ENCODE results near the gene DUOX1.

Gene DUOX1

GRCh38 chr15:45114751-45115085 lies 15.1 kb upstream of the DUOX1 start:
- no peaks in the 10 kb centered on the region for H3F3A ChIP-seq (ENCODE audit: low read depth)
- no peaks in the 10 kb centered on the region for H4K20me1 ChIP-seq (ENCODE audit: insufficient read depth, low read length, poor library complexity, severe bottlenecking)
- H3K27me3 ChIP-seq (ENCODE audit: insufficient read depth, low read length, poor library complexity, severe bottlenecking), result no peaks in the 10 kb centered on the region
- no peaks in the 10 kb centered on the region for H3K4me1 ChIP-seq (ENCODE audit: insufficient read depth, low read length, poor library complexity, severe bottlenecking)
- H2AFZ ChIP-seq (ENCODE audit: low read length), result no peak overlapping the region
- no peaks in the 10 kb centered on the region for H3K9me2 ChIP-seq (replicated peaks; ENCODE audit: low read depth, low read length)
- H3K9ac ChIP-seq (ENCODE audit: low read depth, low read length, poor library complexity, severe bottlenecking), result no peak overlapping the region
- H3K79me2 ChIP-seq (ENCODE audit: insufficient read depth, low read length), result no peaks in the 10 kb centered on the region
- no peak overlapping the region for H3K4me2 ChIP-seq (ENCODE audit: low read depth, low read length, poor library complexity, severe bottlenecking)
- no peak overlapping the region for H3K4me3 ChIP-seq (ENCODE audit: low read length, poor library complexity, severe bottlenecking)
- H3K36me3 ChIP-seq (ENCODE audit: insufficient read depth, low read length), result no peaks in the 10 kb centered on the region
- no peak for TF ChIP-seq CTCF (conservative IDR thresholded peaks at IDR 0.05; ENCODE audit: low read length)
- H3K9me3 ChIP-seq (ENCODE audit: insufficient read depth, low read depth, low read length), result no peaks in the 10 kb centered on the region

GRCh38 chr15:45115312-45115820 lies 14.4 kb upstream of the DUOX1 start:
- no peak overlapping the region for H3K9ac ChIP-seq (ENCODE audit: low read depth, low read length, poor library complexity, severe bottlenecking)
- H2AFZ ChIP-seq (ENCODE audit: low read length), result no peak overlapping the region
- no peak overlapping the region for H3K4me3 ChIP-seq (ENCODE audit: low read length, poor library complexity, severe bottlenecking)
- no peaks in the 10 kb centered on the region for H4K20me1 ChIP-seq (ENCODE audit: insufficient read depth, low read length, poor library complexity, severe bottlenecking)
- no peaks in the 10 kb centered on the region for H3K27me3 ChIP-seq (ENCODE audit: insufficient read depth, low read length, poor library complexity, severe bottlenecking)
- H3F3A ChIP-seq (ENCODE audit: low read depth), result no peaks in the 10 kb centered on the region
- no peak for TF ChIP-seq EZH2phosphoT487 (IDR thresholded peaks at IDR 0.05; ENCODE audit: borderline replicate concordance)
- TF ChIP-seq CTCF (conservative IDR thresholded peaks at IDR 0.05; ENCODE audit: low read length), result no peak
- no peaks in the 10 kb centered on the region for H3K79me2 ChIP-seq (ENCODE audit: insufficient read depth, low read length)
- H3K4me2 ChIP-seq (ENCODE audit: low read depth, low read length, poor library complexity, severe bottlenecking), result no peak overlapping the region
- no peaks in the 10 kb centered on the region for H3K36me3 ChIP-seq (ENCODE audit: insufficient read depth, low read length)
- no peaks in the 10 kb centered on the region for H3K4me1 ChIP-seq (ENCODE audit: insufficient read depth, low read length, poor library complexity, severe bottlenecking)
- H3K9me3 ChIP-seq (ENCODE audit: insufficient read depth, low read depth, low read length), result no peaks in the 10 kb centered on the region
- H3K9me2 ChIP-seq (replicated peaks; ENCODE audit: low read depth, low read length), result no peaks in the 10 kb centered on the region

GRCh38 chr15:45116006-45116481 lies 13.8 kb upstream of the DUOX1 start:
- H3K9me2 ChIP-seq (replicated peaks; ENCODE audit: low read depth, low read length), result no peaks in the 10 kb centered on the region
- no peaks in the 10 kb centered on the region for H3K9me3 ChIP-seq (ENCODE audit: insufficient read depth, low read depth, low read length)
- no peaks in the 10 kb centered on the region for H3F3A ChIP-seq (ENCODE audit: low read depth)
- H3K27me3 ChIP-seq (ENCODE audit: insufficient read depth, low read length, poor library complexity, severe bottlenecking), result no peaks in the 10 kb centered on the region
- no peak overlapping the region for H2AFZ ChIP-seq (ENCODE audit: low read length)
- H3K4me1 ChIP-seq (ENCODE audit: insufficient read depth, low read length, poor library complexity, severe bottlenecking), result no peaks in the 10 kb centered on the region
- H4K20me1 ChIP-seq (ENCODE audit: insufficient read depth, low read length, poor library complexity, severe bottlenecking), result no peaks in the 10 kb centered on the region
- no peak overlapping the region for H3K4me3 ChIP-seq (ENCODE audit: low read length, poor library complexity, severe bottlenecking)
- H3K79me2 ChIP-seq (ENCODE audit: insufficient read depth, low read length), result no peaks in the 10 kb centered on the region
- TF ChIP-seq EZH2phosphoT487 (IDR thresholded peaks at IDR 0.05; ENCODE audit: borderline replicate concordance) (no peak), CTCF (conservative IDR thresholded peaks at IDR 0.05; ENCODE audit: low read length) (no peak)
- H3K4me2 ChIP-seq (ENCODE audit: low read depth, low read length, poor library complexity, severe bottlenecking), result no peak overlapping the region
- no peaks in the 10 kb centered on the region for H3K36me3 ChIP-seq (ENCODE audit: insufficient read depth, low read length)
- no peak overlapping the region for H3K9ac ChIP-seq (ENCODE audit: low read depth, low read length, poor library complexity, severe bottlenecking)
